Measurements from ENCODE around the gene TBC1D8. TPM values are rescaled to one million over a fixed set of nuclear protein-coding genes. Genes with fewer than 3 reads are reported as not detected.
A peak's percentile ranks its signal among the peaks of the same experiment; 100 is the strongest.
"Not testable (repeated sequence)": the region's sequence is repeated elsewhere in the genome, so short reads cannot be mapped to it uniquely, and the experiment has no call there.

The TBC1D8 gene
- total RNA-seq, 1 donor from 2014 or later, result 6.1 TPM

- DNase-seq (ENCODE audit: low spot score in 2 of 2) (no peak), FAIRE-seq (no peak)
Observed at GRCh38 chr2:101080211-101081068, 70.7 kb downstream of the TBC1D8 start.

- FAIRE-seq (no peak), DNase-seq (ENCODE audit: low spot score in 2 of 2) (no peak)
Observed at GRCh38 chr2:101076581-101076980, 74.6 kb downstream of the TBC1D8 start.

- peak in 1 of 2 donors; percentile 18 for DNase-seq (ENCODE audit: low spot score in 2 of 2)
- no peak for FAIRE-seq
Observed at GRCh38 chr2:101064868-101065549, 86.2 kb downstream of the TBC1D8 start.

- no peak for DNase-seq (ENCODE audit: low spot score in 2 of 2)
- FAIRE-seq, result no peak
Observed at GRCh38 chr2:101064505-101064867, 86.7 kb downstream of the TBC1D8 start.

- no peak for FAIRE-seq
Observed at GRCh38 chr2:101064125-101064502, 87.1 kb downstream of the TBC1D8 start.

GRCh38 chr2:101063352-101064124, 87.6 kb downstream of the TBC1D8 start:
- no peak for FAIRE-seq
- DNase-seq (ENCODE audit: low spot score in 2 of 2), result no peak

More at GRCh38 chr2:101064125-101064502, 87.1 kb downstream of the TBC1D8 start:
- no peak for DNase-seq (ENCODE audit: low spot score in 2 of 2)

GRCh38 chr2:101058386-101058785, 92.8 kb downstream of the TBC1D8 start:
- DNase-seq (ENCODE audit: low spot score in 2 of 2) (no peak), FAIRE-seq (no peak)

GRCh38 chr2:101057051-101057933, 93.9 kb downstream of the TBC1D8 start:
- DNase-seq (ENCODE audit: low spot score in 2 of 2), result no peak
- no peak for FAIRE-seq

- FAIRE-seq, result no peak
- no peak for DNase-seq (ENCODE audit: low spot score in 2 of 2)
Observed at GRCh38 chr2:101053117-101053516, 98.1 kb downstream of the TBC1D8 start.

- FAIRE-seq (no peak), DNase-seq (ENCODE audit: low spot score in 2 of 2) (no peak)
Observed at GRCh38 chr2:101052147-101052546, 99.0 kb downstream of the TBC1D8 start.

GRCh38 chr2:101050886-101051285, 100.3 kb downstream of the TBC1D8 start:
- not testable (repeated sequence) for FAIRE-seq; DNase-seq (ENCODE audit: low spot score in 2 of 2)

- DNase-seq (ENCODE audit: low spot score in 2 of 2) (no peak), FAIRE-seq (no peak)
Observed at GRCh38 chr2:101048756-101049155, 102.4 kb downstream of the TBC1D8 start.

GRCh38 chr2:101047774-101048173, 103.4 kb downstream of the TBC1D8 start:
- no peak for FAIRE-seq
- no peak for DNase-seq (ENCODE audit: low spot score in 2 of 2)

GRCh38 chr2:101047075-101047766, 104.0 kb downstream of the TBC1D8 start:
- peak in 1 of 2 donors; percentile 22 for DNase-seq (ENCODE audit: low spot score in 2 of 2)
- FAIRE-seq, result no peak

- DNase-seq (ENCODE audit: low spot score in 2 of 2) (no peak), FAIRE-seq (no peak)
Observed at GRCh38 chr2:101045330-101045729, 105.9 kb downstream of the TBC1D8 start.

GRCh38 chr2:101041413-101041812, 109.8 kb downstream of the TBC1D8 start:
- DNase-seq (ENCODE audit: low spot score in 2 of 2) (no peak), FAIRE-seq (no peak)

GRCh38 chr2:101040761-101041160, 110.4 kb downstream of the TBC1D8 start:
- DNase-seq (ENCODE audit: low spot score in 2 of 2) (no peak), FAIRE-seq (no peak)

- no peak for FAIRE-seq
Observed at GRCh38 chr2:101040072-101040471, 111.1 kb downstream of the TBC1D8 start.

GRCh38 chr2:101038455-101039255, 112.5 kb downstream of the TBC1D8 start:
- FAIRE-seq, result no peak

More at GRCh38 chr2:101040072-101040471, 111.1 kb downstream of the TBC1D8 start:
- no peak for DNase-seq (ENCODE audit: low spot score in 2 of 2)

More at GRCh38 chr2:101038455-101039255, 112.5 kb downstream of the TBC1D8 start:
- no peak for DNase-seq (ENCODE audit: low spot score in 2 of 2)
